SK-N-MC (cell line): ENCODE measurements around the gene FEV.

Experiments
- EZH2 ChIP-seq: fragments of 200-600 bp; sonication (generic); IDR thresholded peaks from one replicate; pipeline ENCODE4 v1.6.1; 2017; ENCODE audit warnings: antibody characterized with exemption
- POLR2AphosphoS5 ChIP-seq: IDR thresholded peaks from 2 replicates; pipeline ENCODE4 v1.6.1; 2012; ENCODE audit warnings: mild to moderate bottlenecking, low read depth, low read length, borderline replicate concordance

- TF ChIP-seq EZH2 (no peak), POLR2AphosphoS5 (no peak)
Measured at GRCh38 chr2:218980735-218981389, 4.1 kb downstream of the FEV start.
